Measurements from ENCODE around the gene SSBP3. TPM values are rescaled to one million over a fixed set of nuclear protein-coding genes. Genes with fewer than 3 reads are reported as not detected.
"Not testable (repeated sequence)": the region's sequence is repeated elsewhere in the genome, so short reads cannot be mapped to it uniquely, and the experiment has no call there.

SSBP3 gene
- total and polyA plus RNA-seq, 2 experiments from 2014 or later = 6.2 to 19.9 TPM

GRCh38 chr1:54212872-54213271, 193.3 kb downstream of the SSBP3 start:
- no peak overlapping the region for H3K9ac ChIP-seq
- H3K27me3 ChIP-seq (replicated peaks; ENCODE audit: insufficient read depth) = no peaks in the 10 kb centered on the region
- H3K4me1 ChIP-seq (ENCODE audit: insufficient read depth) = no peaks in the 10 kb centered on the region
- 0 out of 2 replicates have a peak, but pooled peaks cover under 1% of the 10 kb centered on the region for H3F3A ChIP-seq (ENCODE audit: insufficient read depth)
- no peak overlapping the region for H3K27ac ChIP-seq
- no peaks in the 10 kb centered on the region for H3K9me3 ChIP-seq (ENCODE audit: low read depth)
- no peak for DNase-seq
- 73 to 100% methylated on average over 1 of the region's 1 CpG for WGBS, 2 experiments (ENCODE audit: low coverage in 1 of 2, low lambda C conversion rate in 2 of 2, missing lambda C conversion rate in 2 of 2)
- H3K4me2 ChIP-seq (ENCODE audit: unreplicated experiment) = no peak overlapping the region
- in situ Hi-C loops (cut with MboI) = no loop called here
- H3K36me3 ChIP-seq (ENCODE audit: low read depth) = peaks cover 51% of the 10 kb centered on the region
- no peaks in the 10 kb centered on the region for H4K20me1 ChIP-seq (ENCODE audit: insufficient read depth)
- H3K9me2 ChIP-seq (ENCODE audit: insufficient read depth) = no peaks in the 10 kb centered on the region
- no peak overlapping the region for H3K4me3 ChIP-seq
- TF ChIP-seq EZH2phosphoT487 (IDR thresholded peaks at IDR 0.05; ENCODE audit: insufficient read depth, low read depth) (no peak), EZH2 (IDR thresholded peaks at IDR 0.05; ENCODE audit: insufficient read depth, poor library complexity, severe bottlenecking) (no peak)
- H3K79me2 ChIP-seq (ENCODE audit: insufficient read depth) = no peaks in the 10 kb centered on the region
- H2AFZ ChIP-seq = no peak overlapping the region

DNA sequence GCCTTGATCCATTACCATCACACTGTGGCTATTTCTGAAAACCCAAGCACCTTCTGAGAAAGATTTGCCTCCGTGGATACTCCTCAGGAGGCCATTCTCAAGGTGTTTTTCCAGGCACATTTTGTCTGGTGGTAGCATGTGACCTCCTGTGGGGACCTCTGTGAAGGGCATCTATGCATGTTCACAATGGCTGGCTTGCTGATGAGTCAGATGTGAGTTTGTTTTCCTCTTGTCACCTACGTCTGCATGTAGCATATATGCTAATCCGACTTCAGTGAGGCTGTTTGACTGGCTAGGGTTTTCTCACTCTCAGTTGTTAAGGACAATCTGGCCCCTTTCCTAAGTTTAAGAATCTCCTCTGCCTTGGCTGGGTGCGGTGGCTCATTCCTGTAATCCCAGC, 198.3 kb downstream of the SSBP3 start:
- H3K9me2 ChIP-seq (ENCODE audit: insufficient read depth); H4K20me1 ChIP-seq (ENCODE audit: insufficient read depth); H3K27ac ChIP-seq; H3K27me3 ChIP-seq (replicated peaks; ENCODE audit: insufficient read depth); H3K9me3 ChIP-seq (ENCODE audit: low read depth); in situ Hi-C loops (cut with MboI); H3K4me2 ChIP-seq (ENCODE audit: unreplicated experiment); H3K9ac ChIP-seq; H2AFZ ChIP-seq; H3F3A ChIP-seq (ENCODE audit: insufficient read depth); H3K4me1 ChIP-seq (ENCODE audit: insufficient read depth); DNase-seq; H3K4me3 ChIP-seq: not testable (repeated sequence)
- H3K36me3 ChIP-seq (ENCODE audit: low read depth) = peaks cover 43% of the 10 kb centered on the region
- WGBS, 2 experiments (ENCODE audit: low coverage in 1 of 2, low lambda C conversion rate in 2 of 2, missing lambda C conversion rate in 2 of 2) = 87 to 95% methylated on average over 4 of the region's 4 CpGs
- peaks cover 22% of the 10 kb centered on the region for H3K79me2 ChIP-seq (ENCODE audit: insufficient read depth)

GRCh38 chr1:54207287-54207686, 198.9 kb downstream of the SSBP3 start:
- H3K27me3 ChIP-seq (replicated peaks; ENCODE audit: insufficient read depth) = no peaks in the 10 kb centered on the region
- in situ Hi-C loops (cut with MboI) = no loop called here
- H3K27ac ChIP-seq = no peak overlapping the region
- no peak overlapping the region for H3K4me3 ChIP-seq
- H3K9me2 ChIP-seq (ENCODE audit: insufficient read depth) = no peaks in the 10 kb centered on the region
- H3K4me1 ChIP-seq (ENCODE audit: insufficient read depth) = no peaks in the 10 kb centered on the region
- H3K9ac ChIP-seq = no peak overlapping the region
- H3F3A ChIP-seq (ENCODE audit: insufficient read depth) = no peaks in the 10 kb centered on the region
- no peak for TF ChIP-seq EZH2phosphoT487 (IDR thresholded peaks at IDR 0.05; ENCODE audit: insufficient read depth, low read depth)
- no peak for TF ChIP-seq EZH2 (IDR thresholded peaks at IDR 0.05; ENCODE audit: insufficient read depth, poor library complexity, severe bottlenecking)
- no peak for DNase-seq
- H3K79me2 ChIP-seq (ENCODE audit: insufficient read depth) = peaks cover 28% of the 10 kb centered on the region
- H2AFZ ChIP-seq = no peak overlapping the region
- no peaks in the 10 kb centered on the region for H4K20me1 ChIP-seq (ENCODE audit: insufficient read depth)
- H3K4me2 ChIP-seq (ENCODE audit: unreplicated experiment) = no peak overlapping the region
- 95 to 100% methylated on average over 1 of the region's 1 CpG for WGBS, 2 experiments (ENCODE audit: low coverage in 1 of 2, low lambda C conversion rate in 2 of 2, missing lambda C conversion rate in 2 of 2)
- no peaks in the 10 kb centered on the region for H3K9me3 ChIP-seq (ENCODE audit: low read depth)
- peaks cover 37% of the 10 kb centered on the region for H3K36me3 ChIP-seq (ENCODE audit: low read depth)

DNA sequence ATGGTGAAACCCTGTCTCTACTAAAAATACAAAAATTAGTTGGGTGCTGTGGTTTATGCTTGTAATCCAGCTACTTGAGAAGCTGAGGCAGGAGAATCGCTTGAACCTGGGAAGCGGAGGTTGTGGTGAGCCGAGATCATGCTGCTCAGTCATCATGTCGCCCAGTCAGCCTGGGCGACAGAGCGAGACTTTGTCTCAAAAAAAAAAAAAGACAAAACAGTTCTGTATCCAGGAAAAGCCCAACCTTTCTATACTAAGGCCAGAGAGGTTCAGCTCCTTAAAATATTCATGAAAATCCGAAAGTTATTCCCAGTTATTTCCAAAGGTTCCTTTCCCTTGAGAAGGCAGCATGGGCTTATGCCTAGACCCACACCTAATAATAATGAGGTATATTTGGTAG, 202.0 kb downstream of the SSBP3 start:
- Histone ChIP-seq H3F3A (ENCODE audit: insufficient read depth) (no peaks in the 10 kb centered on the region), H3K4me1 (ENCODE audit: insufficient read depth) (peaks cover 11% of the 10 kb centered on the region), H3K4me2 (ENCODE audit: unreplicated experiment) (no peak overlapping the region), H3K4me3 (no peak overlapping the region), H3K9me3 (ENCODE audit: low read depth) (no peaks in the 10 kb centered on the region), H3K79me2 (ENCODE audit: insufficient read depth) (peaks cover 54% of the 10 kb centered on the region), H3K27ac (no peak overlapping the region), H2AFZ (no peak overlapping the region), H3K9me2 (ENCODE audit: insufficient read depth) (no peaks in the 10 kb centered on the region), H4K20me1 (ENCODE audit: insufficient read depth) (no peaks in the 10 kb centered on the region), H3K36me3 (ENCODE audit: low read depth) (peaks cover 21% of the 10 kb centered on the region), H3K27me3 (replicated peaks; ENCODE audit: insufficient read depth) (no peaks in the 10 kb centered on the region), H3K9ac (no peak overlapping the region)
- WGBS, 2 experiments (ENCODE audit: low coverage in 1 of 2, low lambda C conversion rate in 2 of 2, missing lambda C conversion rate in 2 of 2) = 82 to 84% methylated on average over 7 of the region's 7 CpGs
- no peak for DNase-seq
- no peak for TF ChIP-seq EZH2 (IDR thresholded peaks at IDR 0.05; ENCODE audit: insufficient read depth, poor library complexity, severe bottlenecking)
- no peak for TF ChIP-seq EZH2phosphoT487 (IDR thresholded peaks at IDR 0.05; ENCODE audit: insufficient read depth, low read depth)
- in situ Hi-C loops (cut with MboI) = no loop called here

DNA sequence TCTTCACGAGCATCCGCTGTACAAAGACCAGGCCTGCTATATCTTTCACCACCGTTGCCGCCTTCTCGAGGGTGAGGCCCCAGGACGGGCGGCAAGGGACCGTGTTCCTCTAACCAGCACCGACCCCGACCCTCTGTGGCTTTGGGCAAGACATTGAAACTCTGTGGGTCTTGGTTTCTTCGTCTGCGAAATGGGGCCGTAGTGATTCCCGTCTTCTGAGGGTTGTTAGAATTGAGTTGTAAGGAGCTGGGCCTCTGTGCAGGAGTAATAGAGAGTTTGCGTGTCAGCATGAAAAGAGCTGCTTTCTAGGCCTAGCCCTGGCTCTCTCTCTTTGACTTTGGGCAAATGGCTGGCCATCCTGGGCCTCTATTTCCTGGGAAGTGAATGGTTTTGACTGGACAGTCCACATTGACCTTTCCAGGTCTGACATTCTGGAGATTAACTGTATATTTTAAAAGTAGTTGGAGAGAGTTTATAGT, 205.6 kb downstream of the SSBP3 start:
- no peak for TF ChIP-seq EZH2phosphoT487 (IDR thresholded peaks at IDR 0.05; ENCODE audit: insufficient read depth, low read depth)
- TF ChIP-seq EZH2 (IDR thresholded peaks at IDR 0.05; ENCODE audit: insufficient read depth, poor library complexity, severe bottlenecking) = no peak
- peaks cover 1% of the 10 kb centered on the region; the same call in 1 of the 2 replicates for H3K36me3 ChIP-seq (ENCODE audit: low read depth)
- H3K4me2 ChIP-seq (ENCODE audit: unreplicated experiment) = peak overlapping the region; percentile 89
- peak overlapping the region; percentile 49 for H3K27ac ChIP-seq
- peak; percentile 58 for DNase-seq
- H3K27me3 ChIP-seq (replicated peaks; ENCODE audit: insufficient read depth) = no peaks in the 10 kb centered on the region
- H4K20me1 ChIP-seq (ENCODE audit: insufficient read depth) = no peaks in the 10 kb centered on the region
- no peaks in the 10 kb centered on the region for H3K9me2 ChIP-seq (ENCODE audit: insufficient read depth)
- H2AFZ ChIP-seq = peak overlapping the region; percentile 90
- 5 to 6% methylated on average over 15 of the region's 15 CpGs for WGBS, 2 experiments (ENCODE audit: low coverage in 1 of 2, low lambda C conversion rate in 2 of 2, missing lambda C conversion rate in 2 of 2)
- peaks cover 11% of the 10 kb centered on the region for H3K4me1 ChIP-seq (ENCODE audit: insufficient read depth)
- H3K9me3 ChIP-seq (ENCODE audit: low read depth) = no peaks in the 10 kb centered on the region
- H3K79me2 ChIP-seq (ENCODE audit: insufficient read depth) = peaks cover 54% of the 10 kb centered on the region
- peak overlapping the region; percentile 98 for H3K4me3 ChIP-seq
- H3K9ac ChIP-seq = peak overlapping the region; percentile 93
- in situ Hi-C loops (cut with MboI) = no loop called here
- H3F3A ChIP-seq (ENCODE audit: insufficient read depth) = no peaks in the 10 kb centered on the region
